Panc1 (cell line): Measurements from ENCODE around the gene TSC22D4. TPM values are rescaled to one million over a fixed set of nuclear protein-coding genes. Genes with fewer than 3 reads are reported as not detected.

Experiments used
- ATAC-seq: fragments of 200-7000 bp; cut with Tn5 transposase; 2 replicates; pipeline ENCODE4 v1.9.1; 2020; ENCODE audit warnings: mild to moderate bottlenecking, moderate library complexity
- BruUV-seq: library from RNA; stranded (reverse); fragments of 400-500 nt; replicated peaks from 2 replicates; lab custom pipeline; 2021; lab: Mats Ljungman, UMichigan
- CTCF ChIA-PET: fragments of 300-600 bp; sonication (Branson Sonifier 250); formaldehyde crosslinking; loops from one replicate; lab custom pipeline; 2022; ENCODE audit warnings: antibody characterized with exemption; lab: Charles Lee
- POLR2A ChIA-PET: fragments of 300-600 bp; sonication (Branson Sonifier 250); formaldehyde crosslinking; loops from one replicate; lab custom pipeline; 2022; ENCODE audit warnings: antibody characterized with exemption; lab: Charles Lee
- DNase-seq: peaks from one replicate; pipeline ENCODE4 v3.0.0-alpha.2; 2010; ENCODE audit warnings: low read depth, low spot score
- H3K27ac ChIP-seq: 2 replicates; pipeline ENCODE4 v1.5.1; 2011; ENCODE audit warnings: mild to moderate bottlenecking, low read length, inconsistent platforms
- H3K27me3 ChIP-seq: fragments of 200-500 bp; sonication (Bioruptor generic); 2 replicates; pipeline ENCODE4 v1.6.0; 2014; ENCODE audit warnings: low read length, inconsistent platforms; ENCODE audit not compliant: control insufficient read depth, insufficient read depth
- H3K36me3 ChIP-seq: fragments of 200-500 bp; sonication (Bioruptor generic); 2 replicates; pipeline ENCODE4 v1.5.1; 2014; ENCODE audit warnings: inconsistent platforms, mild to moderate bottlenecking, low read length, moderate library complexity; ENCODE audit not compliant: control insufficient read depth, insufficient read depth
- H3K4me1 ChIP-seq: 2 replicates; pipeline ENCODE4 v1.5.1; 2011; ENCODE audit warnings: inconsistent platforms, mild to moderate bottlenecking, low read length, moderate library complexity; ENCODE audit not compliant: control insufficient read depth, insufficient read depth
- H3K4me3 ChIP-seq, 2 experiments: 2 replicates each; pipeline ENCODE4 v1.5.1; 2011 to 2012; ENCODE audit warnings: low read depth in 2 of 2, low read length in 2 of 2, mild to moderate bottlenecking in 2 of 2, inconsistent platforms in 1 of 2, moderate library complexity in 1 of 2
- H3K9me3 ChIP-seq: fragments of 200-500 bp; sonication (Bioruptor generic); 2 replicates; pipeline ENCODE4 v1.5.1; 2014; ENCODE audit warnings: low read depth, mild to moderate bottlenecking, inconsistent platforms, low read length, moderate library complexity; ENCODE audit not compliant: control insufficient read depth, insufficient read depth
- CTCF ChIP-seq: fragments of 450-650 bp; IDR thresholded peaks from 2 replicates; pipeline ENCODE4 v1.5.1; 2017; ENCODE audit warnings: mild to moderate bottlenecking
- POLR2AphosphoS5 ChIP-seq: IDR thresholded peaks from 2 replicates; pipeline ENCODE4 v1.6.1; 2012; ENCODE audit warnings: mild to moderate bottlenecking, low read depth, low read length, moderate library complexity
- REST ChIP-seq, 2 experiments: IDR thresholded peaks; 2 replicates each; pipeline ENCODE4 v1.6.1; 2011 to 2012; ENCODE audit warnings: low read depth in 2 of 2, control low read depth in 1 of 2, low read length in 1 of 2, mild to moderate bottlenecking in 1 of 2, moderate library complexity in 1 of 2; ENCODE audit not compliant: insufficient read depth in 1 of 2
- SIN3A ChIP-seq: IDR thresholded peaks from 2 replicates; pipeline ENCODE4 v1.6.1; 2012; ENCODE audit warnings: low read depth, mild to moderate bottlenecking, low read length, moderate library complexity, borderline replicate concordance; ENCODE audit not compliant: insufficient read depth
- TCF7L2 ChIP-seq: IDR thresholded peaks from 2 replicates; pipeline ENCODE4 v1.6.1; 2011; ENCODE audit warnings: mild to moderate bottlenecking, low read depth, low read length, inconsistent platforms
- in situ Hi-C: cut with HindIII; loops from 2 replicates; pipeline ENCODE4 v1.10.0; 2016; ENCODE audit warnings: low sequenced_read_pairs, low pct_unique_long_range_greater_than_20kb
- intact Hi-C: fragments of 100-400 bp; cut with micrococcal nuclease; formaldehyde crosslinking; loops from one replicate; pipeline ENCODE4 v1.10.0; 2022; ENCODE audit not compliant: unreplicated experiment
- total RNA-seq: library from RNA; stranded (reverse); gene quantifications from one replicate; pipeline ENCODE4 v1.2.1, GENCODE V29; 2021; ENCODE audit not compliant: unreplicated experiment

The TSC22D4 gene
- total RNA-seq, 1 experiment from 2014 or later, result 82.6 TPM

- H3K36me3 ChIP-seq, result no peaks in the 10 kb centered on the region
- peak overlapping the region; percentile 67 to 82 for H3K4me3 ChIP-seq
- H3K9me3 ChIP-seq, result no peaks in the 10 kb centered on the region
- no TSS peak for BruUV-seq
- in situ Hi-C loops (no loop called here), intact Hi-C loops (no loop called here)
- H3K27ac ChIP-seq, result peak overlapping the region; percentile 86
- no peak for ATAC-seq
- no peak for DNase-seq
- ChIA-PET POLR2A (interaction anchor here (0.6 to 0.7 kb wide), 2 partner anchors 9 to 297 kb away, joined by 3 to 7 read pairs; no protein-coding TSS in a partner anchor), CTCF (interaction anchor here (0.6 to 1.0 kb wide), 2 partner anchors 31 to 108 kb away, joined by 4 to 11 read pairs; no protein-coding TSS in a partner anchor)
- H3K4me1 ChIP-seq, result peaks cover 26% of the 10 kb centered on the region
- TF ChIP-seq REST (IDR thresholded peaks at IDR 0.05; ENCODE audit: insufficient read depth in 1 of 2, low read depth in 2 of 2, low read length in 1 of 2), result no peak
- H3K27me3 ChIP-seq, result no peaks in the 10 kb centered on the region
Measured at GRCh38 chr7:100437150-100438100, 41.6 kb downstream of the TSC22D4 start.

GRCh38 chr7:100435401-100436304 lies 43.4 kb downstream of the TSC22D4 start:
- Histone ChIP-seq H3K4me1 (peaks cover 43% of the 10 kb centered on the region), H3K4me3 (peak overlapping the region; percentile 67 to 82), H3K36me3 (no peaks in the 10 kb centered on the region; the same call in 1 of the 2 replicates), H3K9me3 (no peaks in the 10 kb centered on the region), H3K27ac (peak overlapping the region; percentile 86), H3K27me3 (no peaks in the 10 kb centered on the region)
- BruUV-seq, result TSS peak; percentile 96
- ATAC-seq, result peak; percentile 68
- no peak for DNase-seq
- in situ Hi-C loops, result no loop called here
- intact Hi-C loops, result no loop called here
- ChIA-PET POLR2A (no interaction called here), CTCF (interaction anchor here (1.0 kb wide), 1 partner anchor 110 kb away, joined by 4 read pairs; no protein-coding TSS in a partner anchor)
- no peak for TF ChIP-seq REST (IDR thresholded peaks at IDR 0.05; ENCODE audit: insufficient read depth in 1 of 2, low read depth in 2 of 2, low read length in 1 of 2)
- peak; percentile 30; the same call in 1 of the 2 replicates for TF ChIP-seq SIN3A
- TF ChIP-seq POLR2AphosphoS5, result peak; percentile 66
- TF ChIP-seq TCF7L2, result 0 out of 2 replicates have a peak, but pooled peaks have one; percentile 61
- no peak for TF ChIP-seq CTCF
